ENCODE results near the gene TCEAL9.

The TCEAL9 gene

DNA sequence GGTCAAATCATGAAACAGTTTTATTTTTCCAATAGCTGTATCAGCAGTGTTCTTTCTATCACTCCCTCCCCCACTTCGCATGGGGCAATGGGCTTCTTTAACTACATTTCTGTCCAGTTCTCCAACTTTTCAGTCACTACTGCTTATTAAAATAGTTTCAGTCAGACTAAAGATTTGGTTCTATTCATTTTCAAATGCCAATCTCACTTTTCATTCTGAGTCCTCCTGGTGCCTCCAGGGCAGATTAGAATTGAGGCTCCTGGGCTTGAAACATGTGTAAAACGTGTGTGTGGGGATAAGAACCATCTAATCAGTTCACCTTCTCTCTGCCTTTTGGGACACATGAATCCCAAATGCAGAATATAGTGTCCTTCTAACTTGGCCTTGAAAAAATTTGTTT is 16.6 kb downstream of the TCEAL9 start:
- TF ChIP-seq, protein P1, sequence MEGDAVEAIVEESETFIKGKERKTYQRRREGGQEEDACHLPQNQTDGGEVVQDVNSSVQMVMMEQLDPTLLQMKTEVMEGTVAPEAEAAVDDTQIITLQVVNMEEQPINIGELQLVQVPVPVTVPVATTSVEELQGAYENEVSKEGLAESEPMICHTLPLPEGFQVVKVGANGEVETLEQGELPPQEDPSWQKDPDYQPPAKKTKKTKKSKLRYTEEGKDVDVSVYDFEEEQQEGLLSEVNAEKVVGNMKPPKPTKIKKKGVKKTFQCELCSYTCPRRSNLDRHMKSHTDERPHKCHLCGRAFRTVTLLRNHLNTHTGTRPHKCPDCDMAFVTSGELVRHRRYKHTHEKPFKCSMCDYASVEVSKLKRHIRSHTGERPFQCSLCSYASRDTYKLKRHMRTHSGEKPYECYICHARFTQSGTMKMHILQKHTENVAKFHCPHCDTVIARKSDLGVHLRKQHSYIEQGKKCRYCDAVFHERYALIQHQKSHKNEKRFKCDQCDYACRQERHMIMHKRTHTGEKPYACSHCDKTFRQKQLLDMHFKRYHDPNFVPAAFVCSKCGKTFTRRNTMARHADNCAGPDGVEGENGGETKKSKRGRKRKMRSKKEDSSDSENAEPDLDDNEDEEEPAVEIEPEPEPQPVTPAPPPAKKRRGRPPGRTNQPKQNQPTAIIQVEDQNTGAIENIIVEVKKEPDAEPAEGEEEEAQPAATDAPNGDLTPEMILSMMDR (IDR thresholded peaks at IDR 0.05; ENCODE audit: control insufficient read depth, extremely low read depth, insufficient read depth): no peak
- H3K4me3 ChIP-seq (ENCODE audit: low read depth, low read length): no peak overlapping the region
- DNase-seq (ENCODE audit: low read depth): no peak

DNA sequence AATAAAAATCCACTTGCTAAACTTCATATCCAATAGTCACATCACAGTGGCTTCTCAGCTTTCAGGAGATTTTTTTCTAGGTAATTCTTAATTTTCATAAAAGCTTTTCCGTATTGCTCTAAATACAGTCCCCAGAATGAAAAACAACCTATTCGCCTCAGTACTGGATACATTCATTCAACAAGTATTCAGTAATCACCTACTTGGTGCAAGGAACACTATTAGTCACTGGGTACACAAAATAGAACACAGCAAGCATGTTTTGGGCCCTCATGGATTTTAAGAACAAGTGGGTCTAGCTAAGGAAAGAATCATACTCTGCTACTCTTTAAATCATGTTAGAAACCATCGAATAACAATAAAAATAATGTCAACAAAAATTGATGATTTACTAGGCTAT is 17.3 kb downstream of the TCEAL9 start:
- no peak for DNase-seq (ENCODE audit: low read depth)
- TF ChIP-seq, protein P1 (IDR thresholded peaks at IDR 0.05; ENCODE audit: control insufficient read depth, extremely low read depth, insufficient read depth): no peak
- H3K4me3 ChIP-seq (ENCODE audit: low read depth, low read length): no peak overlapping the region

DNA sequence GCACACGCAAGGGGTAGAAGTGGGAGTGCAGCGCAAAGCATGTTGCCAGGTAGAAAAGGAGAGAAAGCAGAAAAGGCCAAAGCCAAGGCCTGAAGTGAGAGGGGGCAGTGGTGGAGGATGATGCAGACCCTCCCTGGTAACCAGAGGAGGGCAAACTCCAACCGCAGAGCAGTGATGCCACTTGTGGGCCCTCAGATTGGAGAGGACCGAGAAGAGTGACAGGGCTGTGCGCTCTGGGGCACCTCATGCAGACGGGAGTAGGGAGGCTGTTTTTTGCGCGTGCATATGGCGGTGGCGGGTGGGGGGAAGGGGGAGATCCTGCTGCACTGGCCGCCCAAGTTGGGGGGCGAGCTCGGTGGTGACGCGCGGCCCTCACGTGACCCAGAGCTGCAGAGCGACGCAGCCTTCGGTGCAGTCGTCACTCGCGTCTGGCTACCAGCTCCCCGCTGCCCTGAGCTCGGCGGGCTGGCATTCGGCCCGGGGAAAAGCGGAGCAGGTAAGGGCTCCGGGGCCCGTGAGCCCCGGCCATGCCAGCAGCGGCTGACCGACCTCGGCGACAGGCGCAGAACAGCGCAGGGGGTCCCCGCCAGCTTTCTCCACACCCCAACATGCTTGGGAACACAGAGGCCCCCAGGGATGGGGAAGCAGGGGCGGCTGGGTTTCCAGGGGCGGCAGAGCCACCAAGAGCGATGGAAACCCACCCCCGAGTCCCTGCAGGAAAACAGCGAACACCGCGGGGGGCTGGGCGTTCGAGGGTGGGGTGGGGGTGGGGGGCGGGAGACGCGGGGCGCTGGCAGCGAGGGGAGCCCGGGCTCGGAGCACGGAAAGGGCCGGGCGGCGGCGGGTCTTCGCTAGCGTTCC is 20.0 kb downstream of the TCEAL9 start, which contains the start of gene BEX3:
Gene BEX3, plus strand, starts transcription at position 421 of the 861 bp plus-strand sequence. CDS start 984 bp downstream, outside the sequence.
- no peak for DNase-seq (ENCODE audit: low read depth)
- TF ChIP-seq, protein P1 (IDR thresholded peaks at IDR 0.05; ENCODE audit: control insufficient read depth, extremely low read depth, insufficient read depth): no peak
- peak within 1 kb of the TSS; percentile 68 for H3K4me3 ChIP-seq (ENCODE audit: low read depth, low read length)

DNA sequence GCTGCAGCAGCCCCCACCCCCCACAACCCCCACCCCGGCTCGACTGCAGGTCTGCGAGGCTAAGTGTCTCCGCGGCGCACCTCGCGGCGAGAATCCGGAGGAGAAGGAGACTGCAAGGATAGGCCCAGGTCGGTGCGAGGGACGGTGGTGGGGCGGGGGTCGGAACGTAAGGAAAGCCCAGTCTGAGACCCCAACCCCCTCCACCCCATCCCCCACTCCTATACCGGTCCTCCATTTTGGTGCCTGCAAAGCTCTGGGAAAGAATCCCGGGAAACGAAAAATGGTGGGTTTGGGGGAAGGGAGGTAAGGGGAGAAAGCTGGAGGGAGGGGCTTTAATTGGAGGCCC is 20.6 kb downstream of the TCEAL9 start:
- TF ChIP-seq, protein P1 (IDR thresholded peaks at IDR 0.05; ENCODE audit: control insufficient read depth, extremely low read depth, insufficient read depth): no peak
- no peak for DNase-seq (ENCODE audit: low read depth)
- H3K4me3 ChIP-seq (ENCODE audit: low read depth, low read length): peak overlapping the region; percentile 68

DNA sequence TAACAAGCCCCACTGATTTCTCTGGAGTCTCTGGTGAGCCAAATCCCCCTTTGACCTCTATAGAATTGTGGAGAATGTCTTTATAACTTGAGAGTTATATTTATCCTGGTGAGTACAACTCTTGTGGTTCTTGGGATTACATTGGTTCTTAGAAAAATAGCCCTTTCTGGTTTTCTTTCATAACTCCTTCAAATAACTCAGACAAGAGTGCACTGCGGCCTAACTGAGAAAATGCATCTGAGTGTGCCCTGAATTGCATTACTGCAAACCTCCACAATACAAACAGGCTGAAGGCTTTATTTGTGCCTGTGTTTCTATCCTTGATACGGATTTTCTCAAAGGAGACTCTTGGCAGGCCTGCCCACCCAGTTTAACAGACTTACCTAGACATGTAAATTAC is 22.7 kb downstream of the TCEAL9 start:
- TF ChIP-seq, protein P1 (IDR thresholded peaks at IDR 0.05; ENCODE audit: control insufficient read depth, extremely low read depth, insufficient read depth): no peak

DNA sequence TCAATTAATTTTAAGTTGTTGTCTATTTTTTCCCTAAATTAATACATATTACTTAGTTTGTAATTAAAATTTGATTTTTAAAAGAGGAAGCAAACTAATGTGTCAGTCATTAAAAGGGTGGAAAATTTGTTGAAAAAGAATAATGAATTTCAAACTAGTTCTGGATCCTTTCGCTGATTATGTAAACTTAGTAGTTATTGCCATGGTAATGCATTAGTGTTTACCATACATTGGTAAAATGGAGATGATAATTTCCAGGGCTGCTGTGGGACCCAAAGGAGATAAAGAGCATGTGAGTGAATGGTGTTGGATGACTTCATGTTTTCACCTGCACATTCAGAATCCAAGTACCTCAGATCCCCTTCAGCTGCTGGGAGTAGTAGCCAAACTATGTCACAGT is 26.6 kb downstream of the TCEAL9 start:
- TF ChIP-seq, protein P1 (IDR thresholded peaks at IDR 0.05; ENCODE audit: control insufficient read depth, extremely low read depth, insufficient read depth): no peak
- H3K4me3 ChIP-seq (ENCODE audit: low read depth, low read length): no peak overlapping the region
- no peak for DNase-seq (ENCODE audit: low read depth)

More for the DNA sequence above, 22.7 kb downstream of the TCEAL9 start:
- no peak for DNase-seq (ENCODE audit: low read depth)
- H3K4me3 ChIP-seq (ENCODE audit: low read depth, low read length): no peak overlapping the region
